Measurements from ENCODE around the gene EYS.
A peak's percentile ranks its signal among the peaks of the same experiment; 100 is the strongest.

Gene EYS

GRCh38 chr6:64014595-64014994, 1692.4 kb downstream of the EYS start:
- no peak for TF ChIP-seq CTCF (conservative IDR thresholded peaks at IDR 0.05)

GRCh38 chr6:64013011-64013410, 1694.0 kb downstream of the EYS start:
- TF ChIP-seq CTCF (conservative IDR thresholded peaks at IDR 0.05) = no peak
- no peak overlapping the region for H3K27ac ChIP-seq

More at GRCh38 chr6:64014595-64014994, 1692.4 kb downstream of the EYS start:
- no peak overlapping the region for H3K27ac ChIP-seq

- no peak overlapping the region for H3K27ac ChIP-seq
- TF ChIP-seq CTCF (conservative IDR thresholded peaks at IDR 0.05) = peak; percentile 97
Observed at GRCh38 chr6:64012351-64013001, 1694.5 kb downstream of the EYS start.

DNA sequence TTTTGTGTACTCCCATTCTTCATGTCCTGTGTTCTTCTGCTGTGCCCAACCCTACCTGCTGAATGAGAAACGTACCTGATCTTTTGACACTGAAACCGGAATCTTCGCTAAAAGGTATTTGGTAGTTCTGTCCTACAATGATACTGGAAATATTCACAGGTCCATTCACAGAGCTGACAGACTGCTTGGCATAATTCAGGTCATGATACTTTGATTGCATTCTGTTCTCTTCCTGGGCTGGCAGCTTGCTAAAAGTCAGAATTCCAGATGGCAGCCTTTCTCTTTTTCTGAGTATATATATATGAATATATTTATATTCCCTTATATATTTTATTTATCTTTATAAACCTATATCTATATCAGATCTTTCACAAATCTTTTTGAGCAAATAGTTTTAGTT, 1696.4 kb downstream of the EYS start:
- no peak for TF ChIP-seq CTCF (conservative IDR thresholded peaks at IDR 0.05)

GRCh38 chr6:64010010-64010409, 1697.0 kb downstream of the EYS start:
- no peak overlapping the region for H3K27ac ChIP-seq
- TF ChIP-seq CTCF (conservative IDR thresholded peaks at IDR 0.05) = no peak

More for the DNA sequence above, 1696.4 kb downstream of the EYS start:
- no peak overlapping the region for H3K27ac ChIP-seq

DNA sequence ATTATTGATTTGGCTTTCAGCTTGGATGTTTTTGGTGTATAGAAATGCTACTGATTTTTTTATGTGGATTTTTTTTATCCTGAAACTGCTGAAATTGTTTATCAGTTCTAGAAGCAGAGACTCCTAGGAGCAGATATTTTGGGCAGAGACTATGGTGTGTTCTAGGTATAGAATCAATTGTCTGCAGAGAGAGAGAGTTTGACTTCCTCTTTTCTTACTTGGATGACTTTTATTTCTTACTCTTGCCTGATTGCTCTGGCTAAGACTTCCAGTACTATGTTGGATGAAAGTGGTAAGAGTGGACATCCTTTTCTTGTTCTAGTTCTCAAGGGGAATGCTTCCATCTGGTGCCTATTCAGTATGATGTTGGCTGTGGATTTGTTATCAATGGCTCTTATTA, 1700.8 kb downstream of the EYS start:
- TF ChIP-seq CTCF (conservative IDR thresholded peaks at IDR 0.05) = no peak

GRCh38 chr6:64000818-64001491, 1706.1 kb downstream of the EYS start:
- no peak for TF ChIP-seq CTCF (conservative IDR thresholded peaks at IDR 0.05)

More for the DNA sequence above, 1700.8 kb downstream of the EYS start:
- no peak overlapping the region for H3K27ac ChIP-seq

More at GRCh38 chr6:64000818-64001491, 1706.1 kb downstream of the EYS start:
- H3K27ac ChIP-seq = no peak overlapping the region

Data from VCaP (cell line).